GM18526 (cell line): ENCODE results near the gene KRTAP2-4.
"Not testable (repeated sequence)": the region's sequence is repeated elsewhere in the genome, so short reads cannot be mapped to it uniquely, and the experiment has no call there.

Experiments
- POLR2A ChIP-seq: IDR thresholded peaks from 3 replicates; pipeline ENCODE4 v1.6.1; 2011; ENCODE audit not compliant: insufficient read length; ENCODE audit errors: extremely low read depth

KRTAP2-4 gene

DNA sequence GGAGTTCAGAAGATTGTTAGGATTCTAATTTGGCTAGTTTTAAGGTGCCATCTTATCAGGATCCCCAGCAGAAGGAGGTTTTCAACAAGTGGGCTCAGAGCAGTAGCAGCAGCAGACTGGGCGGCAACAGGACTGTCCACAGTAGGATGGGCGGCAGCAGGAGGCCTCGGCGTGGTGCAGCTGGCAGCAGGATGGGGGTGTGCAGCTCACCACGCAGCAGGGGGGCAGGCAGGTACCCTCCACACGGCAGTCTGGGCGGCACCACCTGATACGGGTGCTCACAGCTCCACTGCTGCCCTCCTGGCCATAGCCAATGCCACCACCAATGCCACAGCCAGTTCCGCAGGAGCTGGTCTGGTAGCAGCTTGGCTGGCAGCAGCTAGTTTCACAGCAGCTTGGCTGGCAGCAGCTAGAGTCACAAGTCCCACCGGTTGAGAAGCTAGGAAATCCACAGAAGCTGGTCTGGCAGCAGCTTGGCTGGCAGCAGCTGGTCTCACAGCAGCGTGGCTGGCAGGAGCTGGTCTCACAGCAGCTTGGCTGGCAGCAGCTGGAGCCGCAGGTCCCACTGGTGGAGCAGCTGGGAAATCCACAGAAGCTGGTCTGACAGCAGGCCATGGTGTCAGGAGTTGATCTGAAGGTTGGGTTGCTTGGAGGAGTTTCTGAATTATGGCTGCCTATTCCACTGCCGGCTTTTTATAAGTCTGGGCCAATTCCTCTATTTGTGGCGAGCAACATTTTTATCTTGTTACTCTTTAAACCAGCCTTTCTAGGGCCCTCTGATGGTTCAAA lies 24.7 kb downstream of the KRTAP2-4 start, which contains the start of gene KRTAP1-1:
Gene KRTAP1-1, minus strand, starts transcription at position 668 of the 789 bp plus-strand sequence. Its CDS starts 53 bp downstream, at position 615.
- TF ChIP-seq POLR2A: not testable (repeated sequence)

DNA sequence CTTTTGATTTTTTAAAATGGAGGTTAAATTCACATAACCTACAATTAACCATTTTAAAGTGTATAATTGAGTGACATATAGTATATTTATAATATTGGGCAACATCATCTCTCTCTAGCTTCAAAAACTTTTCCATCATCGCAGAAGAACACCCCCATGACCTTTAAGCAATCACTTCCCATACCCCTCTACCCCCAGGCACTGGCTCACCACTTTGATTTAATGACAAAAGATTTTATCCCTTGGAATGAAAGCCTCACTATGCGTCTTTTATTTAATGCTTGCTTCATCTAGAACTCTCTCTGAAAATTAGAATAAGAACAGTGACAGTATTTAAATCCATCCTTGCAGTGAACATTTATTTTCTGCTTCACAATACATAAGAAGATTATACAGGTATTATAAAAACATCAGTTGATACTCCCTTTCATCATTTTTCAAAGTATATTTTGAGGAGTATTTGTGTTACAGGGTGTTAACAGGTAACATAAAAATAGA lies 27.8 kb downstream of the KRTAP2-4 start:
- TF ChIP-seq POLR2A: no peak

DNA sequence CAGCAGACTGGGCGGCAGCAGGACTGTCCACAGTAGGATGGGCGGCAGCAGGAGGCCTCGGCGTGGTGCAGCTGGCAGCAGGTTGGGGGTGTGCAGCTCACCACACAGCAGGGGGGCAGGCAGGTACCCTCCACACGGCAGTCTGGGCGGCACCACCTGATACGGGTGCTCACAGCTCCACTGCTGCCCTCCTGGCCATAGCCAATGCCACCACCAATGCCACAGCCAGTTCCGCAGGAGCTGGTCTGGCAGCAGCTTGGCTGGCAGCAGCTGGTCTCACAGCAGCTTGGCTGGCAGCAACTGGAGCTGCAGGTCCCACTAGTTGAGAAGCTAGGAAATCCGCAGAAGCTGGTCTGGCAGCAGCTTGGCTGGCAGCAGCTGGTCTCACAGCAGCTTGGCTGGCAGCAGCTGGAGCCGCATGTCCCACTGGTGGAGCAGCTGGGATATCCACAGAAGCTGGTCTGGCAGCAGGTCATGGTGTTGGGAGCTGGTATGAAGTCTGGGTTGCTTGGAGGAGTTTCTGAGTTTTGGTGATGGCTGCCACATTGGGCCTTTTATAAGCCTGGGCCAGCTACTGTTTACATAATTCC lies 31.2 kb downstream of the KRTAP2-4 start, which contains the start of gene KRTAP1-3:
Gene KRTAP1-3, minus strand, starts transcription at position 529 of the 590 bp plus-strand sequence. Its CDS starts 53 bp downstream, at position 476.
- not testable (repeated sequence) for TF ChIP-seq POLR2A

DNA sequence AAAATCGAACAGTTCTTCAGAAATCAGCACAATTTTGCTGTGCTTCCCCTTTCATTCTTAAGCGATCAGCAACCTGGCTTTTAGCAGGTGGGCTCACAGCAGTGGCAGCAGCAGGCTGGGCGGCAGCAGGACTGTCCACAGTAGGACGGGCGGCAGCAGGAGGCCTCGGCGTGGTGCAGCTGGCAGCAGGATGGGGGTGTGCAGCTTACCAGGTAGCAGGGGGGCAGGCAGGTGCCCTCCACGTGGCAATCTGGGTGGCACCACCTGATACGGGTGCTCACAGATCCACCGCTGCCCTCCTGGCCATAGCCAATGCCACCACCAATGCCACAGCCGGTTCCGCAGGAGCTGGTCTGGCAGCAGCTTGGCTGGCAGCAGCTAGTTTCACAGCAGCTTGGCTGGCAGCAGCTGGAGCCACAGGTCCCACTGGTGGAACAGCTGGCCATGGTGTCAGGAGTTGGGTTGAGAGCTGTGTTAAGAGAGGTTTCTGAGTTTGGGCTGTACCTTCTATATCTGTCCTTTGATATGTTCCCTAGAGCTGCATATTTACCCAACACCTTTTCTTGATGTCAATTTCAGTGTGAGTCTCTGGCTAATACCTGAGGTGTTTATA lies 35.9 kb downstream of the KRTAP2-4 start, which contains the start of gene KRTAP1-4:
Gene KRTAP1-4, minus strand, starts transcription at position 563 of the 613 bp plus-strand sequence. Its CDS starts 117 bp downstream, at position 446.
- TF ChIP-seq POLR2A: no peak

DNA sequence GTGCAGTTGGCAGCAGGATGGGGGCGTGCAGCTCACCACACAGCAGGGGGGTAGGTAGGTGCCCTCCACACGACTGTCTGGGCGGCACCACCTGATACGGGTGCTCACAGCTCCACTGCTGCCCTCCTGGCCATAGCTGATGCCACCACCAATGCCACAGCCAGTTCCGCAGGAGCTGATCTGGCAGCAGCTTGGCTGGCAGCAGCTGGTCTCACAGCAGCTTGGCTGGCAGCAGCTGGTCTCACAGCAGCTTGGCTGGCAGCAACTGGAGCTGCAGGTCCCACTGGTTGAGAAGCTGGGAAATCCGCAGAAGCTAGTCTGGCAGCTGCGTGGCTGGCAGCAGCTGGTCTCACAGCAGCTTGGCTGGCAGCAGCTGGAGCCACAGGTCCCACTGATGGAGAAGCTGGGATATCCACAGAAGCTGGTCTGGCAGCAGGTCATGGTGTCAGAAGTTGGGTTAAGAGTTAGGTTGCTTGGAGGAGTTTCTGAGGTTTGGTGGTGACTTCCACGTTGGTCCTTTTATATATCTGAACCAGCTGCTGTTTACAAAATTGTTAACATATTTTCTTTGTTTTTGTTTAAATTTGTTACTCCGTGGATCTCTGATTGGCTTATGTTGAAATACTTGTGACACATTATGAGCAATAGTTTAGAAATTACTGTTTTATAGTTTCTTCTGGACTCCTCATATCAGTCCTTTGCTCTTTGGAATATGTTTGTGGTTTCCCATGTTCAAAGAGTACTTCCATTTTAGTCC lies 38.8 kb downstream of the KRTAP2-4 start, which contains the start of gene KRTAP1-5:
Gene KRTAP1-5, minus strand, starts transcription at position 494 of the 757 bp plus-strand sequence. Its CDS starts 53 bp downstream, at position 441.
- TF ChIP-seq POLR2A: no peak

DNA sequence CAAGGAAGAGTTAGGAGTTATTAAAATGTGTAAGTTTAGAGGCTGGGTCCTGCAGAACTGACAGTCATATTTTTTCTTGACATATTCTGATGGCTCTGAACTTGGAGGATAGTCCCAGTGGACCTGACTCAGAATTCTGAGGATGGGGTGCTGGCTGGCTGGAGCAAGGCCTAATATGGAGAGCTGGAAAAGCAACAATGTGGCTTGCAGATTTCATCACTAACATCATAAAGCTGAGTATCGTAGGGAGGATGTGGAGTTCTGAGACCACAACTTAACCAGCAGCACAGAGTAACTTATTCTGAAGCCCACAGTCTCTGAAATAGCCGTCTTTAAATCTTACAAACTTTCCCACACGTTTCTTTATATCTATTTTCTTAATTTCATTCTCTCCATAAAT lies 41.0 kb downstream of the KRTAP2-4 start:
- TF ChIP-seq POLR2A: no peak

DNA sequence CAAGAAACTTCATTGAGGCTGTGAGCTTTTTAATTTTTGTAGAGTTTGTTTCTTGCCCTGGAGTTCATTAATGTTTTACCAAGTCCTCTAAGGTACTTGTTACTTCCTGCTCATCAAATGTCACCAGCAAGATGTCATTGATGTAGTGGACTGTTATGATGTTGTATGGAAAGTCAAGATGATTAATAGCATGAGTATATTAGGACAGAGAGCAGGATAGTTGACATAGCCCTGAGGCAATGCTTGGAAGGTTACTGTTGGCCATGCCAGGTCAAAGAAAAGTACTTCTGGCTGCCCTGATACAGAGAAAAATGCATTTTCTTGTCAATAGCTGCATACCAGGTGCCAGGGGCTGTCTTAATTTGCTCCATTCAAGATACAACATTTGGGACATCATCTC lies 45.3 kb downstream of the KRTAP2-4 start:
- no peak for TF ChIP-seq POLR2A

DNA sequence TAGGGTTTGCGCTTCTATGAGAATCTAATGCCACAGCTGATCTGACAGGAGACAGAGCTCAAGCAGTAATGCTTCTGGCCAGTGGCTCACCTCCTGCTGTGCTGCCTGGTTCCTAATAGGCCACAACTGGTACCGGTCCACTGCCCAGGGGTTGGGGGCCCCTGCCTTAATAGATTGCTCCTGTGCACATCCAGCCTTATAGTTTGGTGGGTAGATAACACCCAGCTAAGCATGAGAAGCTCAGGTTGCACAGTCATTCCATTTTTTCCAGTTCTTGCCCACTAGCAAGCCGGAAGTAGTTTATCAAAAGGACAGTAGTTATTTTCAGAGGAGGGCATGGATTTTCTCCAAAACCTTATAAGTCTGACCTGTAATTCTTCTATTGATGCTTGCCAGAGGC lies 46.3 kb downstream of the KRTAP2-4 start:
- no peak for TF ChIP-seq POLR2A

DNA sequence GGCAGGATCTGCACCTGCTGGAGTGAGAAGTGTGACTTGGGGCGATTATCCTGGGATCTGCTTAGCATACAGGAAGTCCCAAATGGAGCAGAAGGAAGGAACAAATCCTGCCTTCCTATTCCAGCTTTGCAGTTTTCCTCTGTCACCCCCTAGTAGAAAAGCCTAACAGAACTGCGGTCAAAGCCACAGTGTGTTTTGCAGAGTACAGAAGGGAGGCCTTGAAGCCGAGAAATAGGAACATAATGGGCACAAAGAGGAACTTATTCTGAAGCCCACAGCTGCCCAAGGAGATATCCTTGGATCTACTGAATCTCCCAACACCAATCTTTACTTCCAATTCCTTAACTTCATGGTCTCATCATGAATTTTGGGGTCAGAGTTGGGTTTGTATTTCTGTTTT lies 47.1 kb downstream of the KRTAP2-4 start:
- TF ChIP-seq POLR2A: no peak

DNA sequence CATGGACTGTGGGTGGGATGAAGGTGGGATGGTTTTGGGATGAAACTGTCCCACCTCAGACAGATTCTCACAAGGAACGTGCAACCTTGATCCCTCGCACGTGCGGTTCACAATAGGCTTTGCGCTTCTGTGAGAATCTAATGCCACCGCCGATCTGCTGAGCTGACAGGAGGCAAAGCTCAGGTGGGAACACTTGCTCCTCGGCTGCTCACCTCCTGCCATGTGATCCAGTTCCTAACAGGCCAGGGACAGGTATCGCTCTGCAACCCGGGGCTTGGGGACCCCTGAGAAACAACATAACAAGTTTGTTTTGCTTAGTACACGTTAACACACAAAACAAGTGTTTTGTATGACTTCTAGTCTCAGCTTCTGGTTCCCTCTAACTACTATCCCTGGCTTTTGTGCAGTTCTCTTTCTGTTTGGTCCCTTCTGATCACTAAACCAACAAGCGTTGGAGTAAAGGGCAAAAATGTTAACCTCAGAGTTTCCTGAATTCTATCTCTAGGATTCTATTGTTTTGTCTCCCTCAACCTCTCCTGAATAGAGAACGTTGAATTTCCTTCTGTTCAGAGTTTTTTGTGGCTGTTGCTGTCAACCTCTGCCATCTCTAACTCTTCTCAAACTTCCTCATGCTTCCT lies 49.0 kb downstream of the KRTAP2-4 start:
- TF ChIP-seq POLR2A: no peak

DNA sequence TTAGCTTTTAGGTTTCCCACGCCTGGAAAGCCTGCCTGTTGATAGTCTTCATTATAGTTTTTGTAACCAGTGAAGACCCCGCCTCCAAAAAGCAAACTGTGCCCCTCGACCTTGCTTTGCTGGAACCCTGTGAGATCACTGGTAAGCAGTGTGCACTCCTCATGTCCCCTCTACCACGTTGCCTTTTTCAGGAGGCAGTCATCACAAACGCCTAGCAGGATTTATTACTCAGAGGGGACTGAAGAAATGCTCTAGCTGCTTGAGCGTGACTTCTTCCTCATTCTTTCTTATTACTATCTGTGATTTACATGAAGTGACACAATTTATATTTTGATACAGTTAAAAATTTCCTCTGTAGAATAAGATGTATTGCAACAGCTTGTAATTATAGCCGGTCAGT lies 50.2 kb downstream of the KRTAP2-4 start:
- TF ChIP-seq POLR2A: no peak
